OCI-LY1 (cell line): Measurements from ENCODE around the gene DCLK1.

Source experiments
- CTCF ChIP-seq: fragments of 200-600 bp; sonication (generic), shearing (Covaris generic); IDR thresholded peaks from 2 replicates; pipeline ENCODE4 v1.5.1; 2017; ENCODE audit warnings: mild to moderate bottlenecking, antibody characterized with exemption, low read length, moderate library complexity, mixed read lengths
- EZH2 ChIP-seq: fragments of 200-600 bp; sonication (generic), shearing (Covaris generic); IDR thresholded peaks from 2 replicates; pipeline ENCODE4 v1.8.0; 2017; ENCODE audit warnings: borderline replicate concordance, mixed run types, mild to moderate bottlenecking, antibody characterized with exemption, low read length, moderate library complexity, mixed read lengths

- TF ChIP-seq CTCF (no peak), EZH2 (no peak)
Measured at GRCh38 chr13:36132376-36132775, 1.2 kb upstream of the DCLK1 start.
